ENCODE measurements around the gene EPG5.
"Not testable (repeated sequence)": the region's sequence is repeated elsewhere in the genome, so short reads cannot be mapped to it uniquely, and the experiment has no call there.

EPG5 gene

GRCh38 chr18:45967007-45967706 is at the start of gene EPG5:
EPG5 (minus strand) TSS chr18:45967329; CDS start chr18:45967239, 90 bp downstream.
- peak; percentile 65 to 98 (median 92) for DNase-seq

GRCh38 chr18:46013484-46014189 is 46.5 kb upstream of the EPG5 start:
- DNase-seq: no peak

- DNase-seq: peak in 1 of 58 donors; percentile 0
Measured at GRCh38 chr18:46010676-46011075, 43.5 kb upstream of the EPG5 start.

GRCh38 chr18:46010050-46010449 is 42.9 kb upstream of the EPG5 start:
- no peak for DNase-seq

- DNase-seq: no peak
Measured at GRCh38 chr18:46009125-46009840, 42.2 kb upstream of the EPG5 start.

- no peak for DNase-seq
Measured at GRCh38 chr18:46008531-46008930, 41.4 kb upstream of the EPG5 start.

GRCh38 chr18:46007165-46007564 is 40.0 kb upstream of the EPG5 start:
- DNase-seq: no peak

GRCh38 chr18:46002934-46003333 is 35.8 kb upstream of the EPG5 start:
- no peak for DNase-seq

- no peak for DNase-seq
Measured at GRCh38 chr18:46001892-46002291, 34.8 kb upstream of the EPG5 start.

- no peak for DNase-seq
Measured at GRCh38 chr18:46001074-46001473, 33.9 kb upstream of the EPG5 start.

- DNase-seq: no peak
Measured at GRCh38 chr18:45999536-45999935, 32.4 kb upstream of the EPG5 start.

GRCh38 chr18:45998244-45998643 is 31.1 kb upstream of the EPG5 start:
- DNase-seq: no peak

GRCh38 chr18:45997700-45998151 is 30.6 kb upstream of the EPG5 start:
- no peak for DNase-seq

- DNase-seq: no peak
Measured at GRCh38 chr18:45995461-45995860, 28.3 kb upstream of the EPG5 start.

GRCh38 chr18:45993438-45993837 is 26.3 kb upstream of the EPG5 start:
- no peak for DNase-seq

GRCh38 chr18:45992527-45992926 is 25.4 kb upstream of the EPG5 start:
- not testable (repeated sequence) for DNase-seq

- DNase-seq: no peak
Measured at GRCh38 chr18:45991788-45992187, 24.7 kb upstream of the EPG5 start.

- no peak for DNase-seq
Measured at GRCh38 chr18:45984546-45985235, 17.6 kb upstream of the EPG5 start.

GRCh38 chr18:45981821-45982220 is 14.7 kb upstream of the EPG5 start:
- DNase-seq: no peak

- DNase-seq: no peak
Measured at GRCh38 chr18:45980229-45980628, 13.1 kb upstream of the EPG5 start.

- no peak for DNase-seq
Measured at GRCh38 chr18:45978084-45978483, 11.0 kb upstream of the EPG5 start.

- no peak for DNase-seq
Measured at GRCh38 chr18:45976974-45977373, 9.8 kb upstream of the EPG5 start.

Data from anterior cingulate cortex (tissue), 58 donors.